T-helper 17 cell (primary cell): ENCODE data around the gene ACIN1. TPM values are rescaled to one million over a fixed set of nuclear protein-coding genes. Genes with fewer than 3 reads are reported as not detected.

Source experiments
- ATAC-seq: fragments of 150-1000 bp; cut with Tn5 transposase; 2 replicates; pipeline ENCODE4 v1.10.0; 2021; ENCODE audit warnings: mild to moderate bottlenecking, moderate library complexity
- DNase-seq, 3 donors: peaks; one replicate each; pipeline versions ENCODE4 v3.0.0 to v3.0.0-alpha.2; 2020 to 2021
- H3K9me3 ChIP-seq: one replicate; pipeline ENCODE4 v1.7.0; 2013; ENCODE audit warnings: low read length, mild to moderate bottlenecking; ENCODE audit not compliant: control insufficient read depth, poor library complexity, severe bottlenecking
- H3K27ac Mint-ChIP-seq: one replicate; pipeline ENCODE4 v1.8.0; 2022; ENCODE audit warnings: mild to moderate bottlenecking, moderate library complexity, mixed read lengths
- H3K27me3 Mint-ChIP-seq: one replicate; pipeline ENCODE4 v1.8.0; 2022; ENCODE audit warnings: mixed read lengths
- H3K36me3 Mint-ChIP-seq: one replicate; pipeline ENCODE4 v1.8.0; 2022; ENCODE audit warnings: low read depth, mixed read lengths
- H3K4me1 Mint-ChIP-seq: one replicate; pipeline ENCODE4 v1.8.0; 2022; ENCODE audit warnings: mild to moderate bottlenecking, mixed read lengths
- H3K4me3 Mint-ChIP-seq: one replicate; pipeline ENCODE4 v1.8.0; 2022; ENCODE audit warnings: mild to moderate bottlenecking, moderate library complexity, mixed read lengths
- total RNA-seq, 4 donors: library from RNA in 2 of 4; stranded (reverse) in 2 of 4; gene quantifications; one replicate each; pipeline ENCODE4 v1.2.3 and lab custom pipeline; 2022 to 2026

The ACIN1 gene
- total RNA-seq, 2 donors from 2014 or later = 264 to 298 TPM

- no peak within 1 kb of the TSS for H3K27ac Mint-ChIP-seq
- H3K36me3 Mint-ChIP-seq = no peaks in the 10 kb centered on the region
- H3K4me3 Mint-ChIP-seq = no peak within 1 kb of the TSS
- no peaks in the 10 kb centered on the region for H3K27me3 Mint-ChIP-seq
- ATAC-seq (peak; percentile 90), DNase-seq (peak in 2 of 3 donors; percentile 95 to 97)
- peaks cover 29% of the 10 kb centered on the region for H3K4me1 Mint-ChIP-seq
- no peaks in the 10 kb centered on the region for H3K9me3 ChIP-seq
Measured at GRCh38 chr14:23095196-23096108, 516 bp upstream of the ACIN1 start, which contains the start of gene C14orf119. Gene C14orf119 (plus strand): TSS chr14:23095505. CDS start chr14:23097659, 2,154 bp downstream.

GRCh38 chr14:23093991-23094665 is 808 bp downstream of the ACIN1 start:
- no peak for ATAC-seq
- no peaks in the 10 kb centered on the region for H3K27me3 Mint-ChIP-seq
- no peak for DNase-seq
- H3K9me3 ChIP-seq = no peaks in the 10 kb centered on the region
- H3K4me1 Mint-ChIP-seq = peaks cover 27% of the 10 kb centered on the region
- H3K4me3 Mint-ChIP-seq = no peak overlapping the region
- H3K27ac Mint-ChIP-seq = no peak overlapping the region
- H3K36me3 Mint-ChIP-seq = peaks cover 3% of the 10 kb centered on the region

DNA sequence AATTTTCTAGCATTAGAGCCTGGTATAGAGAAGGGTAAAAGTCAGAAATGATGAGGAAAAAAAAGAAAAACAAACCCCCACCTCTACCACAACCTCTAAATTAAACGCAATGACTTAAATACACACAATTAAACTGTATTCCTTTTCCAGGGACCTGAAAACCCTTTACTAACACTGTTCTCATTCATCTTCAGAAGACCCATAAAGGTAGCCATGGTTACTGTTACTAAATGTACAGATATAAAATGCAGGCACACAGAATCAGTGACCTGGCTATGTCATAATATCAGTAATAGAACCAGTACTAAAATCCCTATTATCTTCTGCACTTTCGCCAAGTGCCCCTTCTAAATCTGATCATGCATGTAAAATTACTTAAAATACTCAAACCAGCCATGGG is 1.4 kb downstream of the ACIN1 start:
- Mint-ChIP-seq H3K4me3 (no peak overlapping the region), H3K4me1 (peaks cover 27% of the 10 kb centered on the region), H3K36me3 (peaks cover 3% of the 10 kb centered on the region), H3K27ac (no peak overlapping the region), H3K27me3 (no peaks in the 10 kb centered on the region)
- H3K9me3 ChIP-seq = no peaks in the 10 kb centered on the region
- no peak for DNase-seq
- no peak for ATAC-seq

GRCh38 chr14:23093104-23093503 is 1.8 kb downstream of the ACIN1 start:
- H3K9me3 ChIP-seq = no peaks in the 10 kb centered on the region
- peaks cover 3% of the 10 kb centered on the region for H3K36me3 Mint-ChIP-seq
- no peaks in the 10 kb centered on the region for H3K27me3 Mint-ChIP-seq
- DNase-seq = no peak
- H3K27ac Mint-ChIP-seq = no peak overlapping the region
- no peak overlapping the region for H3K4me3 Mint-ChIP-seq
- ATAC-seq = no peak
- peaks cover 27% of the 10 kb centered on the region for H3K4me1 Mint-ChIP-seq

- Mint-ChIP-seq H3K4me3 (no peak overlapping the region), H3K4me1 (peaks cover 28% of the 10 kb centered on the region), H3K36me3 (peaks cover 6% of the 10 kb centered on the region), H3K27me3 (no peaks in the 10 kb centered on the region), H3K27ac (peak overlapping the region; percentile 6)
- H3K9me3 ChIP-seq = no peaks in the 10 kb centered on the region
- no peak for DNase-seq
- ATAC-seq = no peak
Measured at GRCh38 chr14:23091294-23092225, 3.4 kb downstream of the ACIN1 start.

GRCh38 chr14:23090254-23090636 is 4.7 kb downstream of the ACIN1 start:
- peaks cover 6% of the 10 kb centered on the region for H3K36me3 Mint-ChIP-seq
- H3K4me1 Mint-ChIP-seq = peaks cover 32% of the 10 kb centered on the region
- no peak overlapping the region for H3K4me3 Mint-ChIP-seq
- DNase-seq = no peak
- no peaks in the 10 kb centered on the region for H3K27me3 Mint-ChIP-seq
- no peak overlapping the region for H3K27ac Mint-ChIP-seq
- ATAC-seq = no peak
- H3K9me3 ChIP-seq = no peaks in the 10 kb centered on the region

GRCh38 chr14:23089498-23090253 is 5.3 kb downstream of the ACIN1 start:
- H3K9me3 ChIP-seq = no peaks in the 10 kb centered on the region
- no peak for ATAC-seq
- peak overlapping the region; percentile 11 for H3K27ac Mint-ChIP-seq
- no peak for DNase-seq
- H3K27me3 Mint-ChIP-seq = no peaks in the 10 kb centered on the region
- no peak overlapping the region for H3K4me3 Mint-ChIP-seq
- H3K4me1 Mint-ChIP-seq = peaks cover 32% of the 10 kb centered on the region
- H3K36me3 Mint-ChIP-seq = peaks cover 8% of the 10 kb centered on the region

DNA sequence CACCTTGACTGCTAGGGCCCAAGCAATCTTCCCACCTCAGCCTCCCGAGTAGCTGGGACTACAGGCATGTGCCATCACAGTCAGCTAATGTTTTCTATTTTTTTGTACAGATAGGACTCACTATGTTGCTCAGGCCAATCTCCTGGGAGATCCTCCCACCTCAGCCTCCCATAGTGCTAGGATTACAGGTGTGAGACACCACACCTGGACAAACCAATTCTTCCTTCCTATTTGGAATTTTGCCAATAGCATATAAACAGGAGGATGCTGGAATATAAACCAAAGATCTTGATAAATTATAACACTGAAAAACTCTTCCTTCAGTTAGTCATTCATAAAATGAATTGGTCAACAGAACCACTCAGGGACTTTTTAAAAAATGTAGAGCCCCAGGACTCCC is 8.4 kb downstream of the ACIN1 start:
- Mint-ChIP-seq H3K36me3 (peaks cover 8% of the 10 kb centered on the region), H3K27ac (peak overlapping the region; percentile 74), H3K4me1 (peaks cover 21% of the 10 kb centered on the region), H3K4me3 (no peak overlapping the region), H3K27me3 (no peaks in the 10 kb centered on the region)
- no peak for DNase-seq
- no peaks in the 10 kb centered on the region for H3K9me3 ChIP-seq
- no peak for ATAC-seq

DNA sequence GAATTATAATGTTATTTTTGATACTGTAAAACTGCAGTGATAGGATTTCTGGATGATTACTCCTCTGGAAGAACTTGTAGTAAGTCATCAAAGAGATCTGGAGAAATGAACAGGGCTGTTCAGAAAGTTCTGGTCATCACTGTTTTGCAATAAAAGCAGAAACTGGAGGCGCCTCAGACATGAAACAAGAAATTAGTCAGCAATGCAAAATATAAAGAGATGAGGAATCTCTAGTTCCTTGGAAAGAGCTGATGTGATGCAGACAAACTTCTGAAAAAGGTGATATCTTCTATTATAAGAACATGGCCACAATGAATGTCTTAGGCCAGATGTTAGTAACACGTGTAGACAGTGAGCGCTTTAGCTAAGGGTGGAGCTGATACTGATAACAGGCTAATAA is 9.5 kb downstream of the ACIN1 start:
- no peak for DNase-seq
- no peaks in the 10 kb centered on the region for H3K9me3 ChIP-seq
- H3K4me1 Mint-ChIP-seq = peaks cover 22% of the 10 kb centered on the region
- ATAC-seq = no peak
- peaks cover 11% of the 10 kb centered on the region for H3K36me3 Mint-ChIP-seq
- no peaks in the 10 kb centered on the region for H3K27me3 Mint-ChIP-seq
- no peak overlapping the region for H3K27ac Mint-ChIP-seq
- H3K4me3 Mint-ChIP-seq = no peak overlapping the region

DNA sequence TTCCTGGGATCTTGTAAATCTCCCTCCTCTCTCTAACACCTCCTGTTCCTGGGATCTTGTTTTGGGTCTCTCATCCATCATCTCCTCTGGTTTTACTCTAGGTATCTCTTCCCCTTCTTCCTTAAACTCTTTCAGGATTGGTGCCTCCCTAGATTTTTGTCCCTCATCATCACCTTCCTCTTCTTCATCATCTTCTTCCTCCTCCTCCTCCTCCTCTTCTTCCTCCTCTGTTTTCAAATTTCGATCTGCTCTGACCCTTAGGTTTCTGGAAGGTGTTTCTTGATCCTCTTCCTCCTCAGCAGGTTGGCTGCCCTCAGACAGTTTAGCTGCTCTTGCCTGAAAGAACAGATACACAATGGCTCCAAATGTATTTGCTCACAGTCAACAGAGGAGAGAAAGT is 14.5 kb downstream of the ACIN1 start:
- H3K27me3 Mint-ChIP-seq = no peaks in the 10 kb centered on the region
- DNase-seq = no peak
- H3K27ac Mint-ChIP-seq = peak overlapping the region; percentile 87
- no peak for ATAC-seq
- peaks cover 7% of the 10 kb centered on the region for H3K36me3 Mint-ChIP-seq
- no peaks in the 10 kb centered on the region for H3K9me3 ChIP-seq
- peaks cover 9% of the 10 kb centered on the region for H3K4me1 Mint-ChIP-seq
- no peak overlapping the region for H3K4me3 Mint-ChIP-seq

GRCh38 chr14:23079716-23080115 is 15.2 kb downstream of the ACIN1 start:
- peak overlapping the region; percentile 87 for H3K27ac Mint-ChIP-seq
- H3K4me1 Mint-ChIP-seq = peaks cover 9% of the 10 kb centered on the region
- no peak overlapping the region for H3K4me3 Mint-ChIP-seq
- peaks cover 6% of the 10 kb centered on the region for H3K36me3 Mint-ChIP-seq
- no peak for ATAC-seq
- H3K9me3 ChIP-seq = no peaks in the 10 kb centered on the region
- no peaks in the 10 kb centered on the region for H3K27me3 Mint-ChIP-seq
- no peak for DNase-seq

DNA sequence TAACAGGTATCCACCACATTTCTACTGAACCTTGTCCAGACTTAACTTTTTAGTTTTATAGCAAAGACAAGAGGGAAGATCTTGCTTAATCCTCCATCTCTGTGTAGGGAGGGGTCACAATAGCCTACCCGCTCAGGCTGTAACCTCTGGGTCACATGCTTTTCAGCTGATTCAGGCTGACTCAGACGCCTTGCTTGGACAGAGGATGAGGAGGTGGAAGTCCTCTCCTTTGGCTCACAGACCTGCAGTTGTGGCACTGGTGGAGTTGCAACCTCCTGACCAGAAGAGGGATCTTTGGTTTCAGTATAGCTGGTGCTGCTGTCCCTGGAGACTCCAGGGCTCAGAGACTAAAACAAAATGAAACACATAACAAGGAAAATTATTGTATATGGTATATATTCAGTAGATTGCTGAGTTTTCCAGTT is 16.2 kb downstream of the ACIN1 start:
- H3K27me3 Mint-ChIP-seq = no peaks in the 10 kb centered on the region
- peaks cover 9% of the 10 kb centered on the region for H3K4me1 Mint-ChIP-seq
- DNase-seq (no peak), ATAC-seq (no peak)
- H3K27ac Mint-ChIP-seq = no peak overlapping the region
- no peak overlapping the region for H3K4me3 Mint-ChIP-seq
- H3K9me3 ChIP-seq = no peaks in the 10 kb centered on the region
- peaks cover 5% of the 10 kb centered on the region for H3K36me3 Mint-ChIP-seq
